IMR-90 (cell line): ENCODE data around the gene CNOT10. TPM values are rescaled to one million over a fixed set of nuclear protein-coding genes. Genes with fewer than 3 reads are reported as not detected.

ENCODE experiments used
- ATAC-seq: fragments of 200-7000 bp; cut with Tn5 transposase; 2 replicates; pipeline ENCODE4 v1.9.1; 2020; ENCODE audit warnings: low read depth, mild to moderate bottlenecking, moderate library complexity
- BruUV-seq: library from RNA; stranded (reverse); fragments of 400-500 nt; replicated peaks from 2 replicates; lab custom pipeline; 2021; lab: Mats Ljungman, UMichigan
- CTCF ChIA-PET: fragments of 300-600 bp; formaldehyde crosslinking; extraction: SDS; loops from one replicate; lab custom pipeline; 2021; ENCODE audit warnings: antibody characterized with exemption; lab: Yijun Ruan, JAX
- POLR2A ChIA-PET: fragments of 300-600 bp; sonication (Branson Sonifier 250); formaldehyde crosslinking; loops from one replicate; lab custom pipeline; 2022; ENCODE audit warnings: antibody characterized with exemption; ENCODE audit not compliant: unreplicated experiment; lab: Charles Lee
- DNase-seq: peaks from one replicate; pipeline ENCODE4 v3.0.0; 2013
- H2AFZ ChIP-seq: replicated peaks from 2 replicates; pipeline ENCODE3; 2013; ENCODE audit warnings: low read length, mild to moderate bottlenecking; ENCODE audit not compliant: poor library complexity
- H2AK5ac ChIP-seq: 2 replicates; pipeline ENCODE4 v1.6.1; 2013; ENCODE audit warnings: low read depth, low read length, inconsistent platforms
- H2AK9ac ChIP-seq: replicated peaks from 2 replicates; pipeline ENCODE3; 2013; ENCODE audit warnings: mild to moderate bottlenecking, low read depth, low read length, moderate library complexity; ENCODE audit not compliant: poor library complexity
- H2BK120ac ChIP-seq: 2 replicates; pipeline ENCODE4 v1.6.1; 2013; ENCODE audit warnings: low read depth, low read length, inconsistent platforms
- H2BK15ac ChIP-seq: 3 replicates; pipeline ENCODE4 v1.6.1; 2013; ENCODE audit warnings: low read depth, low read length, inconsistent platforms
- H2BK20ac ChIP-seq: 2 replicates; pipeline ENCODE4 v1.6.1; 2013; ENCODE audit warnings: low read depth, mild to moderate bottlenecking, inconsistent platforms, low read length, moderate library complexity
- H2BK5ac ChIP-seq: 2 replicates; pipeline ENCODE4 v1.6.1; 2013; ENCODE audit warnings: mild to moderate bottlenecking, low read depth, low read length, inconsistent platforms; ENCODE audit not compliant: poor library complexity, severe bottlenecking
- H3K14ac ChIP-seq: replicated peaks from 2 replicates; pipeline ENCODE4 v1.6.1; 2013; ENCODE audit warnings: low read depth, low read length, inconsistent platforms
- H3K18ac ChIP-seq: 2 replicates; pipeline ENCODE4 v1.6.1; 2013; ENCODE audit warnings: low read depth, low read length, control low read depth
- H3K23ac ChIP-seq: 2 replicates; pipeline ENCODE4 v1.6.1; 2013; ENCODE audit warnings: low read depth, low read length, inconsistent platforms
- H3K27ac ChIP-seq: 2 replicates; pipeline ENCODE4 v1.5.1; 2013; ENCODE audit warnings: mild to moderate bottlenecking, control low read depth, low read length; ENCODE audit not compliant: insufficient read depth
- H3K27me3 ChIP-seq: 2 replicates; pipeline ENCODE4 v1.6.1; 2013; ENCODE audit warnings: low read length; ENCODE audit not compliant: control insufficient read depth, insufficient read depth
- H3K36me3 ChIP-seq: 2 replicates; pipeline ENCODE4 v1.6.1; 2013; ENCODE audit warnings: low read length, mixed read lengths; ENCODE audit not compliant: control insufficient read depth, insufficient read depth
- H3K4ac ChIP-seq: 2 replicates; pipeline ENCODE4 v1.6.1; 2013; ENCODE audit warnings: low read depth, low read length, inconsistent platforms
- H3K4me1 ChIP-seq: 2 replicates; pipeline ENCODE4 v1.6.1; 2013; ENCODE audit warnings: low read length, mixed read lengths; ENCODE audit not compliant: control insufficient read depth, insufficient read depth
- H3K4me2 ChIP-seq: 2 replicates; pipeline ENCODE4 v1.6.1; 2013; ENCODE audit warnings: low read depth, mild to moderate bottlenecking, control low read depth, low read length, moderate library complexity
- H3K4me3 ChIP-seq: 2 replicates; pipeline ENCODE4 v1.5.1; 2013; ENCODE audit warnings: low read depth, mild to moderate bottlenecking, control low read depth, low read length, moderate library complexity; ENCODE audit not compliant: insufficient read depth
- H3K56ac ChIP-seq: 2 replicates; pipeline ENCODE4 v1.6.1; 2013; ENCODE audit warnings: low read length, inconsistent platforms; ENCODE audit not compliant: insufficient read depth; ENCODE audit errors: extremely low read depth
- H3K79me1 ChIP-seq, 2 experiments: 2 replicates each; pipeline ENCODE4 v1.6.1; 2013; ENCODE audit warnings: low read length in 2 of 2, inconsistent platforms in 1 of 2, low read depth in 1 of 2
- H3K9ac ChIP-seq: 2 replicates; pipeline ENCODE4 v1.6.1; 2013; ENCODE audit warnings: low read depth, low read length, control low read depth
- H3K9me1 ChIP-seq: 2 replicates; pipeline ENCODE4 v1.6.1; 2013; ENCODE audit warnings: low read length, inconsistent platforms; ENCODE audit not compliant: insufficient read depth
- H3K9me3 ChIP-seq: 2 replicates; pipeline ENCODE4 v1.6.1; 2013; ENCODE audit warnings: low read length; ENCODE audit not compliant: control insufficient read depth, insufficient read depth
- H4K20me1 ChIP-seq: 2 replicates; pipeline ENCODE4 v1.6.1; 2013; ENCODE audit warnings: low read length, inconsistent platforms; ENCODE audit not compliant: insufficient read depth
- H4K5ac ChIP-seq: 2 replicates; pipeline ENCODE4 v1.6.1; 2013; ENCODE audit warnings: mild to moderate bottlenecking, low read depth, low read length, control low read depth
- H4K8ac ChIP-seq, 2 experiments: 2 replicates each; pipeline ENCODE4 v1.6.1; 2013; ENCODE audit warnings: low read depth in 2 of 2, low read length in 2 of 2, control low read depth in 1 of 2, inconsistent platforms in 1 of 2
- H4K91ac ChIP-seq: 2 replicates; pipeline ENCODE4 v1.6.1; 2013; ENCODE audit warnings: low read depth, low read length, inconsistent platforms; ENCODE audit not compliant: insufficient read depth
- BHLHE40 ChIP-seq: fragments of 150-350 bp; IDR thresholded peaks from 2 replicates; pipeline ENCODE4 v1.6.1; 2016; ENCODE audit warnings: mild to moderate bottlenecking, low read depth, low read length
- CEBPB ChIP-seq: IDR thresholded peaks from 2 replicates; pipeline ENCODE4 v1.6.1; 2012; ENCODE audit warnings: low read depth, low read length, improper control_type of control experiment
- CHD1 ChIP-seq: IDR thresholded peaks from 2 replicates; pipeline ENCODE4 v1.6.1; 2012; ENCODE audit warnings: low read depth, low read length, improper control_type of control experiment
- FOS ChIP-seq: fragments of 150-350 bp; IDR thresholded peaks from 2 replicates; pipeline ENCODE4 v1.6.1; 2016; ENCODE audit warnings: low read depth, low read length
- MAFK ChIP-seq: IDR thresholded peaks from 2 replicates; pipeline ENCODE4 v1.6.1; 2012; ENCODE audit warnings: low read depth, low read length, improper control_type of control experiment
- MAZ ChIP-seq: IDR thresholded peaks from 2 replicates; pipeline ENCODE4 v1.6.1; 2012; ENCODE audit warnings: low read depth, mild to moderate bottlenecking, low read length, improper control_type of control experiment, moderate library complexity, borderline replicate concordance
- MXI1 ChIP-seq: IDR thresholded peaks from 2 replicates; pipeline ENCODE4 v1.6.1; 2012; ENCODE audit warnings: low read depth, mild to moderate bottlenecking, low read length, moderate library complexity, borderline replicate concordance
- NFE2L2 ChIP-seq: fragments of 150-350 bp; IDR thresholded peaks from 2 replicates; pipeline ENCODE4 v1.6.1; 2016; ENCODE audit warnings: low read depth, mild to moderate bottlenecking, low read length
- RAD21 ChIP-seq: IDR thresholded peaks from 2 replicates; pipeline ENCODE4 v1.6.1; 2012; ENCODE audit warnings: low read length, improper control_type of control experiment
- RCOR1 ChIP-seq: IDR thresholded peaks from 2 replicates; pipeline ENCODE4 v1.6.1; 2012; ENCODE audit warnings: mild to moderate bottlenecking, low read length, improper control_type of control experiment; ENCODE audit not compliant: insufficient replicate concordance
- RFX5 ChIP-seq: IDR thresholded peaks from 2 replicates; pipeline ENCODE4 v1.8.0; 2012; ENCODE audit warnings: low read depth, mild to moderate bottlenecking, low read length, moderate library complexity
- SMC3 ChIP-seq: fragments of 150-350 bp; IDR thresholded peaks from 2 replicates; pipeline ENCODE4 v1.6.1; 2016; ENCODE audit warnings: low read depth, mild to moderate bottlenecking, antibody characterized with exemption, low read length, moderate library complexity
- WGBS, 2 experiments: methylation state at CpG; one replicate each; pipeline versions ENCODE4 v1.1.5 to v1.1.7; 2013; ENCODE audit warnings: missing lambda C conversion rate in 2 of 2; ENCODE audit not compliant: insufficient read length in 1 of 2; ENCODE audit errors: extremely low coverage in 2 of 2; 5-methylcytosine and 5-hydroxymethylcytosine counted together
- dilution Hi-C: fragments of 300-500 bp; cut with HindIII; formaldehyde crosslinking; loops from one replicate; pipeline ENCODE4 v1.14.3; 2018; ENCODE audit warnings: low sequenced_read_pairs; ENCODE audit not compliant: unreplicated experiment
- in situ Hi-C: fragments of 300-500 bp; cut with MboI; formaldehyde crosslinking; loops from 3 replicates; pipeline ENCODE4 v1.14.3; 2019; ENCODE audit warnings: low sequenced_read_pairs, inconsistent platforms, mixed read lengths
- intact Hi-C: fragments of 100-400 bp; cut with micrococcal nuclease; formaldehyde crosslinking; loops from 2 replicates; pipeline ENCODE4 v1.10.0; 2022
- polyA plus RNA-seq, 3 experiments: library from polyadenylated mRNA; depleted of rRNA; stranded (reverse); fragments of >200 nt; gene quantifications; 2 replicates each; pipeline ENCODE4 v1.2.3, GENCODE V29; 2012; ENCODE audit warnings: low replicate concordance in 1 of 3
- total RNA-seq: library from RNA; depleted of rRNA; stranded (reverse); fragments of >200 nt; gene quantifications from 2 replicates; pipeline ENCODE4 v1.2.3, GENCODE V29; 2012
- TF ChIP-seq, protein P1 (sequence below): conservative IDR thresholded peaks from 2 replicates; pipeline ENCODE4 v1.5.1; 2012; ENCODE audit warnings: mild to moderate bottlenecking, low read depth, low read length, improper control_type of control experiment
- TF ChIP-seq, protein P2 (sequence below): fragments of 150-350 bp; IDR thresholded peaks from 2 replicates; pipeline ENCODE4 v1.6.1; 2017; ENCODE audit warnings: mild to moderate bottlenecking, antibody characterized with exemption, low read length, low read depth

Gene CNOT10
- total and polyA plus RNA-seq, 2 of the 4 experiments (the other 2 are of a cell fraction): 15.8 to 20.4 TPM

DNA sequence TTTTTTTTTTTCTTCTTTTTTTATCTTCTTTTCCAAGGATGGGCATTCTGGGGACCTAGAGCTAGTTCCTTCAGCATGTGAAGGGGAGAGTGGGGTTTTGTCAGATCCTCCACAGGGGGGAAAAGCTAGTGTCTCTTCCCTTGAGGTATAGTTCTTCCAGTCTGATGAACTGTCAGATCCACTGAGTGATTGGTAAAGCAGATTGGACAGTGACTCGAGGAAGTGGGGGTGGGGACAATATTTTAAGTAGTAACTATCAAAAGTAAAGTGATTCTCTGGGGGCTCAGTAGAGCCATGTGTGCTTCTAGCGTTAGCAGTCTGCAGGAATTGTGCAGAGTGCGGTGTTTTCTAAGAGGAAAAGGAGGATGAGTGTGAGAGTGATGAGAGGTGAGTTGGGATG is 70.8 kb downstream of the CNOT10 start:
- Histone ChIP-seq H2BK20ac (no peak overlapping the region), H3K79me1 (no peaks in the 10 kb centered on the region), H2BK5ac (no peak overlapping the region), H2BK120ac (no peak overlapping the region), H3K4ac (no peak overlapping the region), H4K5ac (no peak overlapping the region), H4K20me1 (0 out of 2 replicates have a peak, but pooled peaks cover 3% of the 10 kb centered on the region), H3K4me2 (no peak overlapping the region), H3K27ac (no peak overlapping the region), H3K14ac (no peak overlapping the region), H3K23ac (no peak overlapping the region), H4K8ac (no peak overlapping the region), H3K9me3 (no peaks in the 10 kb centered on the region), H3K27me3 (no peaks in the 10 kb centered on the region), H2AK9ac (no peak overlapping the region), H3K9ac (no peak overlapping the region), H3K56ac (no peak overlapping the region), H3K4me3 (no peak overlapping the region), H2AK5ac (no peak overlapping the region), H4K91ac (no peak overlapping the region), H2AFZ (no peak overlapping the region), H3K18ac (no peak overlapping the region), H3K36me3 (peaks cover 2% of the 10 kb centered on the region; the same call in 1 of the 2 replicates), H3K9me1 (peaks cover 3% of the 10 kb centered on the region; the same call in 1 of the 2 replicates), H2BK15ac (no peak overlapping the region), H3K4me1 (peaks cover 3% of the 10 kb centered on the region)
- no peak for ATAC-seq
- ChIA-PET CTCF (no interaction called here), POLR2A (no interaction called here)
- in situ Hi-C loops (no loop called here), intact Hi-C loops (no loop called here), dilution Hi-C loops (no loop called here)
- 73 to 100% methylated on average over 1 to 3 of the region's 3 CpGs for WGBS, 2 experiments
- TF ChIP-seq BHLHE40: no peak
- no peak for TF ChIP-seq MXI1
- no peak for TF ChIP-seq NFE2L2
- no peak for TF ChIP-seq RAD21
- TF ChIP-seq, protein P1, sequence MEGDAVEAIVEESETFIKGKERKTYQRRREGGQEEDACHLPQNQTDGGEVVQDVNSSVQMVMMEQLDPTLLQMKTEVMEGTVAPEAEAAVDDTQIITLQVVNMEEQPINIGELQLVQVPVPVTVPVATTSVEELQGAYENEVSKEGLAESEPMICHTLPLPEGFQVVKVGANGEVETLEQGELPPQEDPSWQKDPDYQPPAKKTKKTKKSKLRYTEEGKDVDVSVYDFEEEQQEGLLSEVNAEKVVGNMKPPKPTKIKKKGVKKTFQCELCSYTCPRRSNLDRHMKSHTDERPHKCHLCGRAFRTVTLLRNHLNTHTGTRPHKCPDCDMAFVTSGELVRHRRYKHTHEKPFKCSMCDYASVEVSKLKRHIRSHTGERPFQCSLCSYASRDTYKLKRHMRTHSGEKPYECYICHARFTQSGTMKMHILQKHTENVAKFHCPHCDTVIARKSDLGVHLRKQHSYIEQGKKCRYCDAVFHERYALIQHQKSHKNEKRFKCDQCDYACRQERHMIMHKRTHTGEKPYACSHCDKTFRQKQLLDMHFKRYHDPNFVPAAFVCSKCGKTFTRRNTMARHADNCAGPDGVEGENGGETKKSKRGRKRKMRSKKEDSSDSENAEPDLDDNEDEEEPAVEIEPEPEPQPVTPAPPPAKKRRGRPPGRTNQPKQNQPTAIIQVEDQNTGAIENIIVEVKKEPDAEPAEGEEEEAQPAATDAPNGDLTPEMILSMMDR: no peak
- no peak for TF ChIP-seq RCOR1
- no peak for TF ChIP-seq RFX5
- no peak for TF ChIP-seq CHD1
- TF ChIP-seq, protein P2, sequence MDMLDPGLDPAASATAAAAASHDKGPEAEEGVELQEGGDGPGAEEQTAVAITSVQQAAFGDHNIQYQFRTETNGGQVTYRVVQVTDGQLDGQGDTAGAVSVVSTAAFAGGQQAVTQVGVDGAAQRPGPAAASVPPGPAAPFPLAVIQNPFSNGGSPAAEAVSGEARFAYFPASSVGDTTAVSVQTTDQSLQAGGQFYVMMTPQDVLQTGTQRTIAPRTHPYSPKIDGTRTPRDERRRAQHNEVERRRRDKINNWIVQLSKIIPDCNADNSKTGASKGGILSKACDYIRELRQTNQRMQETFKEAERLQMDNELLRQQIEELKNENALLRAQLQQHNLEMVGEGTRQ: no peak
- TF ChIP-seq CEBPB: no peak
- no peak for TF ChIP-seq MAFK
- TF ChIP-seq MAZ: no peak
- TF ChIP-seq FOS: no peak
- no peak for TF ChIP-seq SMC3
- BruUV-seq: no TSS peak
- no peak for DNase-seq
